ENCODE data around the gene TIMM9. TPM values are rescaled to one million over a fixed set of nuclear protein-coding genes. Genes with fewer than 3 reads are reported as not detected.

The TIMM9 gene
- polyA plus RNA-seq, 1 of the 3 experiments (the other 2 are of a cell fraction): 17.9 TPM

GRCh38 chr14:58401587-58401986 lies 25.7 kb downstream of the TIMM9 start:
- H3K4me3 ChIP-seq (ENCODE audit: low read depth in 2 of 2, low read length in 1 of 2): no peak overlapping the region
- ChIA-PET POLR2A (no interaction called here), CTCF (no interaction called here)
- 85% methylated on average over 3 of the region's 3 CpGs for WGBS (ENCODE audit: low lambda C conversion rate)
- no peak overlapping the region for H3K9ac ChIP-seq
- no peaks in the 10 kb centered on the region for H3K79me2 ChIP-seq (ENCODE audit: insufficient read depth)
- H3K27ac ChIP-seq (ENCODE audit: low read depth in 2 of 2, low read length in 1 of 2): no peak overlapping the region
- peaks cover 0 to 4% of the 10 kb centered on the region in 2 experiments for H3K36me3 ChIP-seq (replicated peaks in 1 of 2; ENCODE audit: control insufficient read depth in 1 of 2, insufficient read depth in 2 of 2, low read length in 1 of 2)
- no peaks in the 10 kb centered on the region for H3K9me2 ChIP-seq
- DNase-seq: no peak
- no peak for TF ChIP-seq TAF1 (IDR thresholded peaks at IDR 0.05; ENCODE audit: borderline replicate concordance, low read depth, low read length)
- TF ChIP-seq SMC3 (IDR thresholded peaks at IDR 0.05; ENCODE audit: low read depth, low read length): no peak
- TF ChIP-seq USF2 (IDR thresholded peaks at IDR 0.05; ENCODE audit: borderline replicate concordance, low read depth, low read length): no peak
- no peak for TF ChIP-seq MEF2A (IDR thresholded peaks at IDR 0.05; ENCODE audit: borderline replicate concordance, low read depth)
- no peak for TF ChIP-seq CTCF (IDR thresholded peaks at IDR 0.05)
- TF ChIP-seq RCOR1 (IDR thresholded peaks at IDR 0.05; ENCODE audit: low read length): no peak
- TF ChIP-seq NFIC (IDR thresholded peaks at IDR 0.05; ENCODE audit: borderline replicate concordance): no peak
- TF ChIP-seq FOXJ3 (CRISPR knock-in tag; IDR thresholded peaks at IDR 0.05): no peak
- no peak for TF ChIP-seq GABPA (IDR thresholded peaks at IDR 0.05; ENCODE audit: low read depth)
- no peaks in the 10 kb centered on the region for H3K4me1 ChIP-seq (ENCODE audit: control insufficient read depth in 1 of 2, insufficient read depth in 2 of 2, low read depth in 1 of 2, low read length in 1 of 2)
- no peaks in the 10 kb centered on the region for H3K9me3 ChIP-seq
- H3F3A ChIP-seq (replicated peaks; ENCODE audit: insufficient read depth): peaks cover 3% of the 10 kb centered on the region
- H4K20me1 ChIP-seq (ENCODE audit: insufficient read depth): no peaks in the 10 kb centered on the region
- H3K27me3 ChIP-seq (ENCODE audit: insufficient read depth): no peaks in the 10 kb centered on the region
- no peak overlapping the region for H3K4me2 ChIP-seq
- no peak overlapping the region for H2AFZ ChIP-seq (ENCODE audit: low read depth)

- no peaks in the 10 kb centered on the region for H3K27me3 ChIP-seq (ENCODE audit: insufficient read depth)
- H3F3A ChIP-seq (replicated peaks; ENCODE audit: insufficient read depth): peaks cover 3% of the 10 kb centered on the region
- ChIA-PET CTCF (interaction anchor here (0.6 kb wide), 1 partner anchor 124 kb away, joined by 3 read pairs; no protein-coding TSS in a partner anchor), POLR2A (no interaction called here)
- no peaks in the 10 kb centered on the region for H3K9me2 ChIP-seq
- H3K36me3 ChIP-seq (replicated peaks in 1 of 2; ENCODE audit: control insufficient read depth in 1 of 2, insufficient read depth in 2 of 2, low read length in 1 of 2): no peaks in the 10 kb centered on the region
- no peak overlapping the region for H3K4me3 ChIP-seq (ENCODE audit: low read depth in 2 of 2, low read length in 1 of 2)
- no peak for DNase-seq
- no peaks in the 10 kb centered on the region for H4K20me1 ChIP-seq (ENCODE audit: insufficient read depth)
- H3K4me1 ChIP-seq (ENCODE audit: control insufficient read depth in 1 of 2, insufficient read depth in 2 of 2, low read depth in 1 of 2, low read length in 1 of 2): peaks cover 0 to 6% of the 10 kb centered on the region in 2 experiments; a peak in 1 of 4 replicates
- H3K79me2 ChIP-seq (ENCODE audit: insufficient read depth): no peaks in the 10 kb centered on the region
- WGBS (ENCODE audit: low lambda C conversion rate): 88% methylated on average over 3 of the region's 3 CpGs
- H3K9me3 ChIP-seq: no peaks in the 10 kb centered on the region
- H3K27ac ChIP-seq (ENCODE audit: low read depth in 2 of 2, low read length in 1 of 2): no peak overlapping the region
- H2AFZ ChIP-seq (ENCODE audit: low read depth): no peak overlapping the region
- H3K4me2 ChIP-seq: no peak overlapping the region
- H3K9ac ChIP-seq: no peak overlapping the region
- TF ChIP-seq REST (IDR thresholded peaks at IDR 0.05; ENCODE audit: low read depth, low read length) (no peak), JUND (IDR thresholded peaks at IDR 0.05) (no peak), FOSL2 (IDR thresholded peaks at IDR 0.05; ENCODE audit: borderline replicate concordance, low read depth) (no peak), SMC3 (IDR thresholded peaks at IDR 0.05; ENCODE audit: low read depth, low read length) (no peak), TEAD4 (IDR thresholded peaks at IDR 0.05; ENCODE audit: borderline replicate concordance, insufficient read depth) (no peak), NRF1 (IDR thresholded peaks at IDR 0.05; ENCODE audit: low read depth, low read length) (no peak), USF2 (IDR thresholded peaks at IDR 0.05; ENCODE audit: borderline replicate concordance, low read depth, low read length) (no peak), ZBTB33 (IDR thresholded peaks at IDR 0.05; ENCODE audit: borderline replicate concordance, low read depth) (no peak), GATA2 (CRISPR knock-in tag; IDR thresholded peaks at IDR 0.05) (no peak), CHD2 (IDR thresholded peaks at IDR 0.05; ENCODE audit: low read length, partially characterized antibody) (no peak), GABPA (IDR thresholded peaks at IDR 0.05; ENCODE audit: low read depth) (no peak), RAD21 (IDR thresholded peaks at IDR 0.05; ENCODE audit: low read length) (no peak)
Observed at GRCh38 chr14:58398895-58399294, 28.4 kb downstream of the TIMM9 start.
